GM23338 (cell line): ENCODE data around the gene WDR87. TPM values are rescaled to one million over a fixed set of nuclear protein-coding genes. Genes with fewer than 3 reads are reported as not detected.

Experiments used
- ATAC-seq: fragments of 200-7000 bp; cut with Tn5 transposase; 3 replicates; pipeline ENCODE4 v1.9.1; 2020
- DNase-seq: peaks from one replicate; pipeline ENCODE4 v3.0.0-alpha.2; 2015; ENCODE audit warnings: low spot score
- H2AFZ ChIP-seq: fragments of 200-600 bp; sonication (generic); 2 replicates; pipeline ENCODE4 v1.8.0; 2016; ENCODE audit warnings: antibody characterized with exemption, mild to moderate bottlenecking, moderate library complexity
- H3F3A ChIP-seq: fragments of 200-600 bp; sonication (generic); replicated peaks from 2 replicates; pipeline ENCODE4 v1.8.0; 2017; ENCODE audit warnings: antibody characterized with exemption, mixed run types, low read depth
- H3K27ac ChIP-seq: fragments of 200-600 bp; sonication (generic); 2 replicates; pipeline ENCODE4 v1.6.1; 2016; ENCODE audit warnings: low read depth
- H3K27me3 ChIP-seq: fragments of 200-600 bp; sonication (generic); 2 replicates; pipeline ENCODE4 v1.8.0; 2016; ENCODE audit warnings: mild to moderate bottlenecking, mixed run types, moderate library complexity; ENCODE audit not compliant: insufficient read depth
- H3K36me3 ChIP-seq: fragments of 200-600 bp; sonication (generic); 2 replicates; pipeline ENCODE4 v1.8.0; 2016; ENCODE audit warnings: mild to moderate bottlenecking; ENCODE audit not compliant: insufficient read depth
- H3K4me1 ChIP-seq: fragments of 200-600 bp; sonication (generic); 2 replicates; pipeline ENCODE4 v1.8.0; 2016; ENCODE audit warnings: mild to moderate bottlenecking, moderate library complexity; ENCODE audit not compliant: insufficient read depth
- H3K4me2 ChIP-seq: fragments of 200-600 bp; sonication (generic); 2 replicates; pipeline ENCODE4 v1.7.1; 2017; ENCODE audit warnings: mixed run types
- H3K4me3 ChIP-seq: fragments of 200-600 bp; sonication (generic); 2 replicates; pipeline ENCODE4 v1.6.1; 2016; ENCODE audit warnings: mixed run types
- H3K79me2 ChIP-seq: fragments of 200-600 bp; sonication (generic); replicated peaks from 2 replicates; pipeline ENCODE4 v1.8.0; 2017; ENCODE audit warnings: mild to moderate bottlenecking; ENCODE audit not compliant: insufficient read depth
- H3K9me2 ChIP-seq: fragments of 200-600 bp; sonication (generic); 2 replicates; pipeline ENCODE4 v1.8.0; 2017; ENCODE audit not compliant: insufficient read depth
- H4K20me1 ChIP-seq: fragments of 200-600 bp; sonication (generic); replicated peaks from 2 replicates; pipeline ENCODE4 v1.8.0; 2017; ENCODE audit warnings: mild to moderate bottlenecking; ENCODE audit not compliant: insufficient read depth
- H3K27ac Mint-ChIP-seq: 2 replicates; pipeline ENCODE4 v1.8.0; 2020; ENCODE audit warnings: inconsistent platforms, mild to moderate bottlenecking, moderate library complexity, mixed read lengths
- H3K27me3 Mint-ChIP-seq: 3 replicates; pipeline ENCODE4 v1.8.0; 2022; ENCODE audit warnings: low read depth, mild to moderate bottlenecking, moderate library complexity, mixed read lengths, inconsistent platforms; ENCODE audit not compliant: insufficient read depth, poor library complexity
- H3K36me3 Mint-ChIP-seq: 3 replicates; pipeline ENCODE4 v1.8.0; 2021; ENCODE audit warnings: low read depth, mild to moderate bottlenecking, inconsistent platforms, moderate library complexity, mixed read lengths
- H3K4me1 Mint-ChIP-seq: 3 replicates; pipeline ENCODE4 v1.8.0; 2020; ENCODE audit warnings: mild to moderate bottlenecking, inconsistent platforms, mixed read lengths
- H3K4me3 Mint-ChIP-seq: 3 replicates; pipeline ENCODE4 v1.8.0; 2021; ENCODE audit warnings: moderate library complexity, mild to moderate bottlenecking, inconsistent platforms, mixed read lengths
- H3K9me3 Mint-ChIP-seq: 3 replicates; pipeline ENCODE4 v1.8.0; 2020; ENCODE audit warnings: moderate library complexity, mild to moderate bottlenecking, inconsistent platforms, mixed read lengths
- CREB1 ChIP-seq: fragments of 250-450 bp; sonication (Bioruptor Pico); IDR thresholded peaks from 2 replicates; pipeline ENCODE4 v1.5.0; 2020; ENCODE audit warnings: low read depth, mild to moderate bottlenecking, moderate library complexity
- CTCF ChIP-seq, 2 experiments: fragments of 200-600 bp in 1 of 2; sonication (generic) in 1 of 2; conservative IDR thresholded peaks; 2 replicates each; pipeline versions ENCODE4 v1.5.1 to v1.6.1; 2016 to 2017; ENCODE audit warnings: antibody characterized with exemption in 2 of 2, low read depth in 2 of 2, mild to moderate bottlenecking in 2 of 2, moderate library complexity in 1 of 2
- JUNB ChIP-seq: IDR thresholded peaks from one replicate; pipeline ENCODE4 v1.6.1; 2016; ENCODE audit warnings: antibody characterized with exemption; ENCODE audit not compliant: unreplicated experiment
- POLR2AphosphoS5 ChIP-seq: IDR thresholded peaks from 2 replicates; pipeline ENCODE4 v1.6.1; 2016; ENCODE audit warnings: antibody characterized with exemption, low read depth
- REST ChIP-seq: IDR thresholded peaks from one replicate; pipeline ENCODE4 v1.6.1; 2018; ENCODE audit warnings: antibody characterized with exemption; ENCODE audit not compliant: unreplicated experiment
- STAT1 ChIP-seq: IDR thresholded peaks from one replicate; pipeline ENCODE4 v1.6.1; 2016; ENCODE audit warnings: antibody characterized with exemption; ENCODE audit not compliant: unreplicated experiment
- ZNF114 ChIP-seq: fragments of 250-450 bp; sonication (Bioruptor Pico); IDR thresholded peaks from 2 replicates; pipeline ENCODE4 v1.5.0; 2020; ENCODE audit warnings: mild to moderate bottlenecking, moderate library complexity
- ZNF331 ChIP-seq: fragments of 250-450 bp; sonication (Bioruptor Pico); IDR thresholded peaks from 2 replicates; pipeline ENCODE4 v1.5.0; 2020; ENCODE audit warnings: low read depth, mild to moderate bottlenecking, moderate library complexity
- polyA plus RNA-seq: library from polyadenylated mRNA; unstranded; fragments of >200 nt; fragmentation: Nextera tagmentation; extraction: Ambion mirVana; gene quantifications from 2 replicates; pipeline ENCODE4 v1.2.1, GENCODE V29; 2016
- total RNA-seq: library from RNA; depleted of rRNA; stranded (reverse); fragments of >200 nt; shearing (Covaris generic); gene quantifications from 2 replicates; pipeline ENCODE4 v1.2.3, GENCODE V29; 2014
- TF ChIP-seq, protein P1 (sequence below): fragments of 250-450 bp; sonication (Bioruptor Pico); IDR thresholded peaks from 2 replicates; pipeline ENCODE4 v1.5.0; 2020; ENCODE audit warnings: mild to moderate bottlenecking, moderate library complexity

WDR87 gene
- total and polyA plus RNA-seq, 2 experiments from 2014 or later: 0.02 TPM; not detected in 1

- H3K27ac Mint-ChIP-seq: no peak overlapping the region
These were observed 37.1 kb upstream of the WDR87 start for GRCh38 chr19:37943480-37943879.

More at GRCh38 chr19:37943480-37943879, 37.1 kb upstream of the WDR87 start:
- peaks cover 2% of the 10 kb centered on the region for H3K27me3 Mint-ChIP-seq
- no peak overlapping the region for H3K4me3 Mint-ChIP-seq
- H3K4me3 ChIP-seq: no peak overlapping the region
- no peaks in the 10 kb centered on the region for H3K9me2 ChIP-seq
- H3K27ac ChIP-seq: no peak overlapping the region
- peaks cover 25% of the 10 kb centered on the region for H4K20me1 ChIP-seq
- no peaks in the 10 kb centered on the region for H3K4me1 ChIP-seq
- H3K27me3 ChIP-seq: no peaks in the 10 kb centered on the region
- H3K4me2 ChIP-seq: no peak overlapping the region
- peaks cover 6% of the 10 kb centered on the region for H3K4me1 Mint-ChIP-seq
- peaks cover 81% of the 10 kb centered on the region for H3K79me2 ChIP-seq
- DNase-seq: no peak
- H3K36me3 Mint-ChIP-seq: peaks cover 12% of the 10 kb centered on the region
- no peak for TF ChIP-seq ZNF114 (CRISPR knock-in tag)
- TF ChIP-seq ZNF331 (CRISPR knock-in tag): no peak
- no peak for TF ChIP-seq CTCF (conservative IDR thresholded peaks at IDR 0.05; ENCODE audit: low read depth in 2 of 2)
- no peak for TF ChIP-seq REST
- no peak for TF ChIP-seq JUNB
- TF ChIP-seq, protein P1, sequence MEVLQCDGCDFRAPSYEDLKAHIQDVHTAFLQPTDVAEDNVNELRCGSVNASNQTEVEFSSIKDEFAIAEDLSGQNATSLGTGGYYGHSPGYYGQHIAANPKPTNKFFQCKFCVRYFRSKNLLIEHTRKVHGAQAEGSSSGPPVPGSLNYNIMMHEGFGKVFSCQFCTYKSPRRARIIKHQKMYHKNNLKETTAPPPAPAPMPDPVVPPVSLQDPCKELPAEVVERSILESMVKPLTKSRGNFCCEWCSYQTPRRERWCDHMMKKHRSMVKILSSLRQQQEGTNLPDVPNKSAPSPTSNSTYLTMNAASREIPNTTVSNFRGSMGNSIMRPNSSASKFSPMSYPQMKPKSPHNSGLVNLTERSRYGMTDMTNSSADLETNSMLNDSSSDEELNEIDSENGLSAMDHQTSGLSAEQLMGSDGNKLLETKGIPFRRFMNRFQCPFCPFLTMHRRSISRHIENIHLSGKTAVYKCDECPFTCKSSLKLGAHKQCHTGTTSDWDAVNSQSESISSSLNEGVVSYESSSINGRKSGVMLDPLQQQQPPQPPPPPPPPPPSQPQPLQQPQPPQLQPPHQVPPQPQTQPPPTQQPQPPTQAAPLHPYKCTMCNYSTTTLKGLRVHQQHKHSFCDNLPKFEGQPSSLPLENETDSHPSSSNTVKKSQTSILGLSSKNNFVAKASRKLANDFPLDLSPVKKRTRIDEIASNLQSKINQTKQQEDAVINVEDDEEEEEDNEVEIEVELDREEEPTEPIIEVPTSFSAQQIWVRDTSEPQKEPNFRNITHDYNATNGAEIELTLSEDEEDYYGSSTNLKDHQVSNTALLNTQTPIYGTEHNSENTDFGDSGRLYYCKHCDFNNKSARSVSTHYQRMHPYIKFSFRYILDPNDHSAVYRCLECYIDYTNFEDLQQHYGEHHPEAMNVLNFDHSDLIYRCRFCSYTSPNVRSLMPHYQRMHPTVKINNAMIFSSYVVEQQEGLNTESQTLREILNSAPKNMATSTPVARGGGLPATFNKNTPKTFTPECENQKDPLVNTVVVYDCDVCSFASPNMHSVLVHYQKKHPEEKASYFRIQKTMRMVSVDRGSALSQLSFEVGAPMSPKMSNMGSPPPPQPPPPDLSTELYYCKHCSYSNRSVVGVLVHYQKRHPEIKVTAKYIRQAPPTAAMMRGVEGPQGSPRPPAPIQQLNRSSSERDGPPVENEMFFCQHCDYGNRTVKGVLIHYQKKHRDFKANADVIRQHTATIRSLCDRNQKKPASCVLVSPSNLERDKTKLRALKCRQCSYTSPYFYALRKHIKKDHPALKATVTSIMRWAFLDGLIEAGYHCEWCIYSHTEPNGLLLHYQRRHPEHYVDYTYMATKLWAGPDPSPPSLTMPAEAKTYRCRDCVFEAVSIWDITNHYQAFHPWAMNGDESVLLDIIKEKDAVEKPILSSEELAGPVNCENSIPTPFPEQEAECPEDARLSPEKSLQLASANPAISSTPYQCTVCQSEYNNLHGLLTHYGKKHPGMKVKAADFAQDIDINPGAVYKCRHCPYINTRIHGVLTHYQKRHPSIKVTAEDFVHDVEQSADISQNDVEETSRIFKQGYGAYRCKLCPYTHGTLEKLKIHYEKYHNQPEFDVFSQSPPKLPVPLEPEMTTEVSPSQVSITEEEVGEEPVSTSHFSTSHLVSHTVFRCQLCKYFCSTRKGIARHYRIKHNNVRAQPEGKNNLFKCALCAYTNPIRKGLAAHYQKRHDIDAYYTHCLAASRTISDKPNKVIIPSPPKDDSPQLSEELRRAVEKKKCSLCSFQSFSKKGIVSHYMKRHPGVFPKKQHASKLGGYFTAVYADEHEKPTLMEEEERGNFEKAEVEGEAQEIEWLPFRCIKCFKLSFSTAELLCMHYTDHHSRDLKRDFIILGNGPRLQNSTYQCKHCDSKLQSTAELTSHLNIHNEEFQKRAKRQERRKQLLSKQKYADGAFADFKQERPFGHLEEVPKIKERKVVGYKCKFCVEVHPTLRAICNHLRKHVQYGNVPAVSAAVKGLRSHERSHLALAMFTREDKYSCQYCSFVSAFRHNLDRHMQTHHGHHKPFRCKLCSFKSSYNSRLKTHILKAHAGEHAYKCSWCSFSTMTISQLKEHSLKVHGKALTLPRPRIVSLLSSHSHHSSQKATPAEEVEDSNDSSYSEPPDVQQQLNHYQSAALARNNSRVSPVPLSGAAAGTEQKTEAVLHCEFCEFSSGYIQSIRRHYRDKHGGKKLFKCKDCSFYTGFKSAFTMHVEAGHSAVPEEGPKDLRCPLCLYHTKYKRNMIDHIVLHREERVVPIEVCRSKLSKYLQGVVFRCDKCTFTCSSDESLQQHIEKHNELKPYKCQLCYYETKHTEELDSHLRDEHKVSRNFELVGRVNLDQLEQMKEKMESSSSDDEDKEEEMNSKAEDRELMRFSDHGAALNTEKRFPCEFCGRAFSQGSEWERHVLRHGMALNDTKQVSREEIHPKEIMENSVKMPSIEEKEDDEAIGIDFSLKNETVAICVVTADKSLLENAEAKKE: no peak
- TF ChIP-seq POLR2AphosphoS5: no peak
- no peak for TF ChIP-seq STAT1
- no peak for TF ChIP-seq CREB1 (CRISPR knock-in tag)
- H3K36me3 ChIP-seq: no peaks in the 10 kb centered on the region
- H3K9me3 Mint-ChIP-seq: peaks cover 3% of the 10 kb centered on the region; the same call in 2 of the 3 replicates
- ATAC-seq: no peak
- peaks cover 3% of the 10 kb centered on the region; the same call in 1 of the 2 replicates for H3F3A ChIP-seq
- H2AFZ ChIP-seq: no peak overlapping the region
